Colonic mucosa (tissue), 4 donors: ENCODE results near the gene VEPH1. TPM values are rescaled to one million over a fixed set of nuclear protein-coding genes. Genes with fewer than 3 reads are reported as not detected.

Experiments
- DNase-seq: peaks from one replicate; pipeline ENCODE4 v3.0.0-alpha.2; 2020
- H3K27ac ChIP-seq: fragments of 200-600 bp; one replicate; pipeline ENCODE4 v1.8.0; 2021
- H3K27me3 ChIP-seq: fragments of 200-600 bp; one replicate; pipeline ENCODE4 v1.8.0; 2021
- H3K36me3 ChIP-seq: fragments of 200-600 bp; one replicate; pipeline ENCODE4 v1.8.0; 2021
- H3K4me1 ChIP-seq: fragments of 200-600 bp; one replicate; pipeline ENCODE4 v1.8.0; 2021; ENCODE audit warnings: mild to moderate bottlenecking
- H3K4me3 ChIP-seq: fragments of 200-600 bp; one replicate; pipeline ENCODE4 v1.8.0; 2021
- H3K9ac ChIP-seq, 2 donors: one replicate each; pipeline ENCODE4 v1.7.0; 2013; ENCODE audit warnings: control low read depth in 2 of 2, low read depth in 2 of 2, low read length in 2 of 2
- H3K9me3 ChIP-seq: fragments of 200-600 bp; one replicate; pipeline ENCODE4 v1.8.0; 2021
- intact Hi-C: fragments of 100-400 bp; cut with DNase I; formaldehyde crosslinking; loops from one replicate; pipeline ENCODE4 v1.14.1; 2022
- total RNA-seq, 2 donors: library from RNA; stranded (reverse); fragmentation: NEBNext Ultra II Directional in 1 of 2; extraction: Animal tissue kit (Norgen Biotek cat#: 25700) in 1 of 2; gene quantifications; one replicate each; pipeline ENCODE4 v1.2.1, GENCODE V29; 2021
- TF ChIP-seq, protein P1 (sequence below): fragments of 200-600 bp; IDR thresholded peaks from one replicate; pipeline ENCODE4 v1.8.0; 2022; ENCODE audit warnings: antibody characterized with exemption, mild to moderate bottlenecking
- donor health status: healthy.
- donor health status: DM: no; HTN: no; CAD: no.
- donor health status: DM: no; HTN: no; CAD: no.

Gene VEPH1
- total RNA-seq, 2 donors from 2014 or later: 1.3 to 2.7 TPM

DNA sequence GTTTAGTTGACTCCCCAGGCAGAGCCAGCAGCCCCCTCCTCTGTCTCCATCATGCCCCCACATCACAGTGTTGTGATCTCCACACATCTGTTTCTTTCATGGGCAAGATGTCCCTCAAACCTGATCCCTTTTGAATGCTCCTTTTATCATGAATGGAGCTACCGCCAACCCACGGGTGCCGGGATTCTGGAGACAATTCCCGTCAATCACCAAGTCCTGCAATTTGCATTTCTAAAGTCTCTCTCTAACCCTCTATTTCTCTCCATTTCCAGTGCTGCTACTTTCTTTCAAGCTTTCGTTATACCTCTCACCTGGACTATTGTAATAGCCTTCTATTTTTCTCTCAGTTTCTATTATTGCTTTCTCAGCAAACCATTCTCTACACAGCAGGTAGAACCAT, 253.6 kb downstream of the VEPH1 start:
- H3K36me3 ChIP-seq: no peaks in the 10 kb centered on the region
- no peaks in the 10 kb centered on the region for H3K4me1 ChIP-seq
- TF ChIP-seq, protein P1, sequence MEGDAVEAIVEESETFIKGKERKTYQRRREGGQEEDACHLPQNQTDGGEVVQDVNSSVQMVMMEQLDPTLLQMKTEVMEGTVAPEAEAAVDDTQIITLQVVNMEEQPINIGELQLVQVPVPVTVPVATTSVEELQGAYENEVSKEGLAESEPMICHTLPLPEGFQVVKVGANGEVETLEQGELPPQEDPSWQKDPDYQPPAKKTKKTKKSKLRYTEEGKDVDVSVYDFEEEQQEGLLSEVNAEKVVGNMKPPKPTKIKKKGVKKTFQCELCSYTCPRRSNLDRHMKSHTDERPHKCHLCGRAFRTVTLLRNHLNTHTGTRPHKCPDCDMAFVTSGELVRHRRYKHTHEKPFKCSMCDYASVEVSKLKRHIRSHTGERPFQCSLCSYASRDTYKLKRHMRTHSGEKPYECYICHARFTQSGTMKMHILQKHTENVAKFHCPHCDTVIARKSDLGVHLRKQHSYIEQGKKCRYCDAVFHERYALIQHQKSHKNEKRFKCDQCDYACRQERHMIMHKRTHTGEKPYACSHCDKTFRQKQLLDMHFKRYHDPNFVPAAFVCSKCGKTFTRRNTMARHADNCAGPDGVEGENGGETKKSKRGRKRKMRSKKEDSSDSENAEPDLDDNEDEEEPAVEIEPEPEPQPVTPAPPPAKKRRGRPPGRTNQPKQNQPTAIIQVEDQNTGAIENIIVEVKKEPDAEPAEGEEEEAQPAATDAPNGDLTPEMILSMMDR: no peak
- no peak for DNase-seq
- intact Hi-C loops: no loop called here
- no peaks in the 10 kb centered on the region for H3K27me3 ChIP-seq
- H3K9me3 ChIP-seq: no peaks in the 10 kb centered on the region
- no peak overlapping the region for H3K9ac ChIP-seq
- H3K27ac ChIP-seq: no peak overlapping the region
- no peak overlapping the region for H3K4me3 ChIP-seq

GRCh38 chr3:157248590-157249422, 254.4 kb downstream of the VEPH1 start:
- H3K9ac ChIP-seq: no peak overlapping the region
- no peak overlapping the region for H3K4me3 ChIP-seq
- no peaks in the 10 kb centered on the region for H3K36me3 ChIP-seq
- intact Hi-C loops: no loop called here
- H3K4me1 ChIP-seq: no peaks in the 10 kb centered on the region
- TF ChIP-seq, protein P1: no peak
- DNase-seq: no peak
- H3K9me3 ChIP-seq: no peaks in the 10 kb centered on the region
- no peaks in the 10 kb centered on the region for H3K27me3 ChIP-seq
- H3K27ac ChIP-seq: no peak overlapping the region

- Histone ChIP-seq H3K4me3 (no peak overlapping the region), H3K27me3 (no peaks in the 10 kb centered on the region), H3K4me1 (no peaks in the 10 kb centered on the region), H3K9me3 (no peaks in the 10 kb centered on the region), H3K9ac (no peak overlapping the region), H3K27ac (no peak overlapping the region), H3K36me3 (no peaks in the 10 kb centered on the region)
- intact Hi-C loops: no loop called here
- DNase-seq: no peak
- TF ChIP-seq, protein P1: no peak
Observed at GRCh38 chr3:157247391-157247790, 255.8 kb downstream of the VEPH1 start.

DNA sequence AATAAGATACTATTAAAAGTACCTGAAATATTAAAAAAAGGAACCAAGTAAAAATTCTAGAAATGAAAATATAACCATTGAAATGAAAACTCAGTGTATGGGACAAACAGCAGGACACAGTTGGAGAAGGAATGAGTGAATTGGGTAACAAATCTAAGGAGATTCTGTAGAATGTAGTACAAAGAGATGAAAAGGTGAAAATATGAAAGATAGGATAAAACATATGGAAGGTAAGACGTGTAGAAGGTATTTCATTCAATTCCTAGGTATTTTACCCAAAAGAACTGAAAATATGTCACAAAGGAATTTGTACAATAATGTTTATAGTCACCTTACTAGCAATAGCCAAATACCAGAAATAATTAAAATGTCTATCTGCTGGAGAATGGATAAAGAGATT, 260.4 kb downstream of the VEPH1 start:
- DNase-seq: no peak
- Histone ChIP-seq H3K9ac (no peak overlapping the region), H3K27me3 (no peaks in the 10 kb centered on the region), H3K4me3 (no peak overlapping the region), H3K36me3 (no peaks in the 10 kb centered on the region), H3K27ac (no peak overlapping the region), H3K9me3 (no peaks in the 10 kb centered on the region), H3K4me1 (no peaks in the 10 kb centered on the region)
- intact Hi-C loops: no loop called here
- TF ChIP-seq, protein P1: no peak

DNA sequence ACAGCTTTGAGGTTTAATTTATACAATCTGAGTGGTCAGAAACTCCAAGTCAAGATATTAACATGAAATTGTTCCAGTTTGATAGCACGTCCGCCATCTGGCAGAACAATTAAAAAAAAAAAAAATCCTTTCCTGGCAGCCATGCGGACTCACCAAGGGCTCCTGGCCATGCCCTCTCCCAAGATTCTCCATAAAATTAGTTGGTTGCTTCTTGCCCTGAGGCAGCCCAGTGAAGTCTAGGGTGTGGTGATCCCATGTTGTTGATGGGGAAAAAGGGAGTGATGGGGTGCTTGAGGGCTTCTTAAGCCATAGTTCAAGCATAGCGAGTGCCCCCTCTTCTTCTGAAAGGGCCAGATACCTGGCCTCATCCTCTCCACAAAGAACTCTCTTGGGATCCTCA, 261.6 kb downstream of the VEPH1 start:
- Histone ChIP-seq H3K9ac (no peak overlapping the region), H3K9me3 (no peaks in the 10 kb centered on the region)
- intact Hi-C loops: no loop called here

More for the DNA sequence above, 261.6 kb downstream of the VEPH1 start:
- Histone ChIP-seq H3K4me3 (no peak overlapping the region), H3K36me3 (no peaks in the 10 kb centered on the region), H3K27ac (no peak overlapping the region), H3K4me1 (no peaks in the 10 kb centered on the region), H3K27me3 (no peaks in the 10 kb centered on the region)
- TF ChIP-seq, protein P1: no peak
- no peak for DNase-seq
